K562 (cell line): ENCODE results near the gene ANKRD34A.

Experiments
- CREB3L1 ChIP-seq: fragments of 450-650 bp; IDR thresholded peaks from 2 replicates; pipeline ENCODE4 v1.6.1; 2014; ENCODE audit warnings: low read depth, mild to moderate bottlenecking, moderate library complexity, borderline replicate concordance
- CTCF ChIP-seq, 3 experiments: IDR thresholded peaks in 2 of 3; conservative IDR thresholded peaks in 1 of 3; 2 replicates each; pipeline ENCODE4 v1.5.1; 2011 to 2012; ENCODE audit warnings: low read length in 3 of 3, mild to moderate bottlenecking in 3 of 3, control low read depth in 2 of 3, improper control_type of control experiment in 1 of 3, inconsistent platforms in 1 of 3, low read depth in 1 of 3, mixed read lengths in 1 of 3, moderate library complexity in 1 of 3; ENCODE audit not compliant: insufficient read depth in 2 of 3
- E2F8 ChIP-seq: fragments of 450-650 bp; IDR thresholded peaks from 2 replicates; pipeline ENCODE4 v1.7.1; 2018; ENCODE audit warnings: mild to moderate bottlenecking, low read depth; ENCODE audit not compliant: partially characterized antibody
- FOXA1 ChIP-seq: fragments of 450-650 bp; IDR thresholded peaks from 2 replicates; pipeline ENCODE4 v1.6.1; 2016; ENCODE audit warnings: mild to moderate bottlenecking, borderline replicate concordance
- GTF2A2 ChIP-seq: IDR thresholded peaks from 2 replicates; pipeline ENCODE4 v1.6.1; 2016; ENCODE audit warnings: mild to moderate bottlenecking, missing genetic modification characterization, missing compliant biosample characterization
- JUN ChIP-seq, 2 experiments: sonication (generic) in 1 of 2; formaldehyde crosslinking in 1 of 2; IDR thresholded peaks; 2 replicates each; pipeline versions ENCODE4 v1.6.1 to v1.8.0; 2012 to 2022; ENCODE audit warnings: borderline replicate concordance in 2 of 2, mild to moderate bottlenecking in 2 of 2, improper control_type of control experiment in 1 of 2, low read depth in 1 of 2, low read length in 1 of 2, missing genetic modification reagents in 1 of 2
- SMAD4 ChIP-seq: fragments of 250-450 bp; sonication (Bioruptor Pico); conservative IDR thresholded peaks from 2 replicates; pipeline ENCODE4 v1.8.0; 2021; ENCODE audit warnings: inconsistent platforms, mild to moderate bottlenecking, moderate library complexity
- U2AF1 ChIP-seq: fragments of 200-400 bp; formaldehyde crosslinking; optimal IDR thresholded peaks from 2 replicates; pipeline ENCODE3; 2017; ENCODE audit warnings: mild to moderate bottlenecking, low read depth, low read length, moderate library complexity
- ZNF140 ChIP-seq: fragments of 250-450 bp; sonication (Bioruptor Pico); IDR thresholded peaks from 2 replicates; pipeline ENCODE4 v1.8.0; 2021; ENCODE audit warnings: moderate library complexity, mild to moderate bottlenecking, inconsistent platforms
- ZNF512 ChIP-seq: IDR thresholded peaks from 2 replicates; pipeline ENCODE4 v1.6.1; 2016; ENCODE audit warnings: missing genetic modification characterization, missing compliant biosample characterization
- ZNF609 ChIP-seq: sonication (generic); formaldehyde crosslinking; IDR thresholded peaks from 2 replicates; pipeline ENCODE4 v1.8.1; 2023; ENCODE audit warnings: missing genetic modification reagents, mild to moderate bottlenecking, borderline replicate concordance

- 0 out of 2 replicates have a peak, but pooled peaks have one; percentile 17 for TF ChIP-seq ZNF140 (CRISPR knock-in tag)
- TF ChIP-seq U2AF1 = no peak
- TF ChIP-seq ZNF512 = no peak
- no peak for TF ChIP-seq JUN (IDR thresholded peaks at IDR 0.05; ENCODE audit: borderline replicate concordance, low read depth, low read length)
- TF ChIP-seq JUN (CRISPR knock-in tag; IDR thresholded peaks at IDR 0.05; ENCODE audit: borderline replicate concordance) = no peak
- no peak for TF ChIP-seq CREB3L1
- TF ChIP-seq GTF2A2 (tag) = no peak
- TF ChIP-seq E2F8 = no peak
- no peak for TF ChIP-seq CTCF (IDR thresholded peaks at IDR 0.05 in 2 of 3, conservative IDR thresholded peaks at IDR 0.05 in 1 of 3; ENCODE audit: insufficient read depth in 2 of 3, low read depth in 1 of 3, low read length in 3 of 3)
- TF ChIP-seq SMAD4 = 0 out of 2 replicates have a peak, but pooled peaks have one; percentile 30
- TF ChIP-seq FOXA1 = no peak
- no peak for TF ChIP-seq ZNF609 (CRISPR knock-in tag)
These were observed 15.5 kb upstream of the ANKRD34A start for GRCh38 chr1:145979746-145980456.
